H1 (cell line): ENCODE results near the gene TNS3. TPM values are rescaled to one million over a fixed set of nuclear protein-coding genes. Genes with fewer than 3 reads are reported as not detected.

ENCODE experiments used
- CBX5 ChIP-seq: fragments of 300-800, 300-1000 bp; sonication (generic); IDR thresholded peaks from 2 replicates; pipeline ENCODE4 v1.7.1; 2016; ENCODE audit warnings: antibody characterized with exemption, low read length, low read depth
- RNF2 ChIP-seq: fragments of 200-900, 300-1000 bp; sonication (generic); IDR thresholded peaks from 2 replicates; pipeline ENCODE4 v1.7.1; 2016; ENCODE audit warnings: borderline replicate concordance, low read depth, mild to moderate bottlenecking, antibody characterized with exemption, low read length; ENCODE audit not compliant: poor library complexity, severe bottlenecking; ENCODE audit errors: missing control alignments
- SUZ12 ChIP-seq: fragments of 200-600 bp; sonication (generic); IDR thresholded peaks from 2 replicates; pipeline ENCODE4 v1.6.1; 2012; ENCODE audit warnings: mild to moderate bottlenecking, inconsistent platforms, low read length, moderate library complexity, mixed read lengths
- polyA plus RNA-seq, 7 experiments: library from polyadenylated mRNA; depleted of rRNA in 3 of 7; stranded (reverse) in 5 of 7; unstranded in 2 of 7; fragments of >200 nt in 5 of 7; fragments of 200-250 nt in 2 of 7; gene quantifications; 1 replicate in 5 of 7; 2 replicates in 1 of 7; 4 replicates in 1 of 7; pipeline versions ENCODE4 v1.2.1 to v1.2.3, GENCODE V29; 2011 to 2013; ENCODE audit warnings: missing spikeins in 2 of 7, mixed read lengths in 2 of 7
- total RNA-seq: library from RNA; stranded (reverse); fragmentation: NEBNext Ultra II Directional; extraction: Animal tissue kit (Norgen Biotek cat#: 25700); gene quantifications from 2 replicates; pipeline ENCODE4 v1.2.1, GENCODE V29; 2021
- TF ChIP-seq, protein P1 (sequence below): IDR thresholded peaks from 2 replicates; pipeline ENCODE4 v1.6.1; 2012; ENCODE audit warnings: inconsistent platforms

TNS3 gene
- total and polyA plus RNA-seq, 2 of the 8 experiments (the other 6 are each of a cell fraction or from before 2014, with no cell fraction given): 11.9 to 24.2 TPM

DNA sequence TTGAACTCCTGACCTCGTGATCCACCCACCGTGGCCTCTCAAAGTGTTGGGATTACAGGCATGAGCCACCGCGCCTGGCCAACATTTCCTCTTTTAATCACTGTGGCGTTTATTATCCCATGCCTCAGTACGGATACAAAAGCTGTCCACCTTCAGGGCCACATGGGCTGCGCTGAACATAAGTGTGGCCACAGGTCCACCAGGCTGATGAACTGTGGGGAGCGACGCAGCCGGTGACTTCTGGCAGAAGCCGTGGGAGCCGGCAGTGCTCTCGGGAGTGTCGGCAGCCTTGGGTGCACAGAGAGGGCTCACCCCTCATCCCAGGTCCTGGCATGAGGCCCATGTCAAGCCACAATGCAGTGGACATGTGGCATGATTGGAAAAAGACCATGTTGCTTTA lies 223.6 kb downstream of the TNS3 start (continued):
- TF ChIP-seq SUZ12: no peak
- TF ChIP-seq CBX5: no peak
- no peak for TF ChIP-seq RNF2
- TF ChIP-seq, protein P1, sequence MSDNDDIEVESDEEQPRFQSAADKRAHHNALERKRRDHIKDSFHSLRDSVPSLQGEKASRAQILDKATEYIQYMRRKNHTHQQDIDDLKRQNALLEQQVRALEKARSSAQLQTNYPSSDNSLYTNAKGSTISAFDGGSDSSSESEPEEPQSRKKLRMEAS: no peak
